Smooth muscle cell (in vitro differentiated cells): Measurements from ENCODE around the gene NAV3. TPM values are rescaled to one million over a fixed set of nuclear protein-coding genes. Genes with fewer than 3 reads are reported as not detected.

Source experiments
- DNase-seq: peaks from one replicate; lab custom pipeline; 2025; ENCODE audit not compliant: unreplicated experiment; lab: John Stamatoyannopoulos, UW
- H2AFZ ChIP-seq: fragments of 200-600 bp; sonication (generic); 2 replicates; pipeline ENCODE4 v1.6.0; 2016; ENCODE audit warnings: antibody characterized with exemption, low read depth, mild to moderate bottlenecking
- H3F3A ChIP-seq: fragments of 200-600 bp; sonication (generic); 2 replicates; pipeline ENCODE4 v1.6.0; 2017; ENCODE audit warnings: antibody characterized with exemption, low read depth
- H3K27ac ChIP-seq: fragments of 200-600 bp; sonication (generic); 2 replicates; pipeline ENCODE4 v1.5.1; 2016; ENCODE audit warnings: low read depth, mild to moderate bottlenecking
- H3K27me3 ChIP-seq: fragments of 200-600 bp; sonication (generic); 2 replicates; pipeline ENCODE4 v1.6.1; 2016; ENCODE audit warnings: low read depth, mild to moderate bottlenecking
- H3K36me3 ChIP-seq: fragments of 200-600 bp; sonication (generic); 2 replicates; pipeline ENCODE4 v1.5.1; 2016; ENCODE audit warnings: low read depth
- H3K4me1 ChIP-seq: fragments of 200-600 bp; sonication (generic); 2 replicates; pipeline ENCODE4 v1.5.1; 2016; ENCODE audit warnings: low read depth
- H3K4me2 ChIP-seq: fragments of 200-600 bp; sonication (generic); 2 replicates; pipeline ENCODE4 v1.6.0; 2016; ENCODE audit warnings: mild to moderate bottlenecking
- H3K4me3 ChIP-seq: fragments of 200-600 bp; sonication (generic); 2 replicates; pipeline ENCODE4 v1.5.1; 2016; ENCODE audit warnings: mild to moderate bottlenecking
- H3K79me2 ChIP-seq: fragments of 200-600 bp; sonication (generic); 2 replicates; pipeline ENCODE4 v1.6.0; 2016; ENCODE audit warnings: low read depth, mild to moderate bottlenecking
- H3K9ac ChIP-seq: fragments of 200-600 bp; sonication (generic); 2 replicates; pipeline ENCODE4 v1.6.0; 2016; ENCODE audit warnings: low read depth
- H3K9me3 ChIP-seq: fragments of 200-600 bp; sonication (generic); replicated peaks from 2 replicates; pipeline ENCODE4 v1.5.1; 2016; ENCODE audit warnings: low read depth
- H4K20me1 ChIP-seq: fragments of 200-600 bp; sonication (generic); 2 replicates; pipeline ENCODE4 v1.6.0; 2016; ENCODE audit warnings: low read depth
- CTCF ChIP-seq: fragments of 200-600 bp; sonication (generic); IDR thresholded peaks from 2 replicates; pipeline ENCODE4 v1.5.1; 2017; ENCODE audit warnings: borderline replicate concordance, mild to moderate bottlenecking, antibody characterized with exemption; ENCODE audit not compliant: insufficient read depth, poor library complexity, severe bottlenecking
- WGBS: methylation state at CpG from one replicate; pipeline ENCODE4 v1.1.7; 2016; ENCODE audit warnings: low lambda C conversion rate; 5-methylcytosine and 5-hydroxymethylcytosine counted together
- polyA plus RNA-seq: library from polyadenylated mRNA; unstranded; fragments of >200 nt; fragmentation: Nextera tagmentation; extraction: Ambion mirVana; gene quantifications from 2 replicates; pipeline ENCODE4 v1.2.1, GENCODE V29; 2016
- total RNA-seq: library from RNA; depleted of rRNA; stranded (reverse); fragments of >200 nt; gene quantifications from 2 replicates; pipeline ENCODE4 v1.2.3, GENCODE V29; 2014

Gene NAV3
- total and polyA plus RNA-seq, 2 experiments from 2014 or later, result 8.0 to 31.0 TPM

DNA sequence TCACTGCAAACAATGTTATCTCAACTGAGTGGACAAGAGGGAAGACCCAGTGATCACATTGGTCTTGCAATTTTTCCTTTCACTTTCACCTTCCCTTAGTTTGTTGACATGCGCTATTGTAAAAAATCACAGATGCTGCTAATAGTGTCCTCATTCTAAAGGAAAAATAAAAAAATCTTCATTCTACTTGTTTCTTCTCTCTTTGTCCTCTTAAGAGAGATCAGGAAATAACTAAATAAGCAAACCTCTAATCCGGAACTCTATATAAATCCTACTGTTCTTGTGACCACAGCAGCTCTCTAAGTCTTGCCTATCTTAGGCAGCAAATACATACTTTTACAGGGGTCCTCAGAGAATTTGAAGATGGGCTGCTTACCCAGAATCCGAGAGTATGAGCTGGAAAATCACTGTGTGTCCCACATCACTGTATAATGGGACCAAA is 257.7 kb downstream of the NAV3 start:
- peak overlapping the region; percentile 64 for H3K4me2 ChIP-seq
- H3F3A ChIP-seq, result no peaks in the 10 kb centered on the region
- H4K20me1 ChIP-seq, result no peaks in the 10 kb centered on the region
- H2AFZ ChIP-seq, result no peak overlapping the region
- H3K27ac ChIP-seq, result no peak overlapping the region
- H3K27me3 ChIP-seq, result no peaks in the 10 kb centered on the region
- H3K4me1 ChIP-seq, result peaks cover 6% of the 10 kb centered on the region
- H3K4me3 ChIP-seq, result no peak overlapping the region
- no peaks in the 10 kb centered on the region for H3K36me3 ChIP-seq
- H3K9ac ChIP-seq, result no peak overlapping the region
- 77% methylated on average over 3 of the region's 3 CpGs for WGBS
- no peaks in the 10 kb centered on the region for H3K79me2 ChIP-seq
- DNase-seq, result no peak
- TF ChIP-seq CTCF, result no peak
- no peaks in the 10 kb centered on the region for H3K9me3 ChIP-seq

GRCh38 chr12:78090266-78090665 is 259.6 kb downstream of the NAV3 start:
- Histone ChIP-seq H3K4me2 (no peak overlapping the region), H3K27ac (no peak overlapping the region), H2AFZ (no peak overlapping the region), H4K20me1 (no peaks in the 10 kb centered on the region), H3K36me3 (no peaks in the 10 kb centered on the region), H3K27me3 (no peaks in the 10 kb centered on the region), H3K4me3 (no peak overlapping the region), H3K4me1 (peaks cover 6% of the 10 kb centered on the region), H3K9ac (no peak overlapping the region), H3K79me2 (no peaks in the 10 kb centered on the region), H3F3A (no peaks in the 10 kb centered on the region), H3K9me3 (no peaks in the 10 kb centered on the region)
- no peak for DNase-seq
- TF ChIP-seq CTCF, result no peak

DNA sequence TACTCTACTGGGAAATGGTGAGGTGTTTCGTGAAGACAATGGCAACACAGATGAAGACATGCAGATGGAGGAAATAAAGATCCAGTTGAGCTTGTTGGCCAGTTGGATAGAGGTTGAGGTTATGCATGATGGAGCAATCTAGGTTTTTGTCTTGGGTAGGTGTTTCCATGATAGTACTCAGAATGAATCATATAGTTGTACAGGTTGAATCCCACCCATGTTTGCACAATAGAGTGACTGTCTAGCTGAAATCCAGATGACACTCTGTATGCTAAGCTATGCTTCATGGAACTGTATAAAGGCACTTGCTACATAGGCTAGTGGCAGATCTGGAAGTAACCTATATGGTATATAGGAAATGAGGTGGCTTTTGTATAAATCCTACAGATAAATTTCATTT is 264.9 kb downstream of the NAV3 start:
- 93% methylated on average over 1 of the region's 1 CpG for WGBS
- Histone ChIP-seq H3K9ac (no peak overlapping the region), H3K4me2 (no peak overlapping the region), H3F3A (no peaks in the 10 kb centered on the region), H3K4me1 (no peaks in the 10 kb centered on the region), H3K27ac (no peak overlapping the region), H3K9me3 (no peaks in the 10 kb centered on the region), H3K4me3 (no peak overlapping the region), H3K79me2 (no peaks in the 10 kb centered on the region), H4K20me1 (no peaks in the 10 kb centered on the region), H3K36me3 (no peaks in the 10 kb centered on the region), H2AFZ (no peak overlapping the region), H3K27me3 (no peaks in the 10 kb centered on the region)
- no peak for DNase-seq
- TF ChIP-seq CTCF, result no peak

DNA sequence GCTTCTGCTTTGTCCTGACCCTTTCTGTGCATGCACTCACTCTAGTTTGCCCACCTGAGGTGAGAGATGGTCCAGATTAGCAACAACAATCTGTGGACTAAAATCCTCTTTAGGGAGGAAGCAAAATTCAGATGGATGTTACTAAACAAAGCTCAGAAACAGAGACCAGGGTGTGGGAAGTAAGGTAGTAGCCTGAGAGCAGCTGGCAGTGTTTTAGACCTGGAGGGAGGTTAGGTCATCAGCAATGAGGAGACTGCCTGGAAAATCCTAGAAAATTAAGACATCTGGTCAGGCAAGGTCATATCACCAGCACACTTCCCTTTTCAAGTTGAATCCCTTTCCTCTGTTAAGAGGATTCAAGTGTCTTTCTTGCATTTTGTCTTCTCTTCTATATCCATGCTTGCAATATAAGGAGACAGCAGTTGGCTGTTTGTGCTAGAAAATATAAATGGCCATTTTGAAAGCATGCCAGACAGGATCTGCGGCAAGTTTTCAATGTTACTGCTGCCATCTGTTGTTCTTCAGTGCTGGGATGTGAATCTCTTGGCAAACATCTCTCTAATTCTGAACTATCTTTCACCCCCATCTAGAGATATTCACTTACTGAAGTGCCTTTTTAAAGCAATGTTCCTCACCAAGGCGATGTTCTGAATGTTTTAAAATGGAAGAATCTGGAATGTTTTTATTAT is 266.4 kb downstream of the NAV3 start:
- Histone ChIP-seq H3K9ac (no peak overlapping the region), H3F3A (no peaks in the 10 kb centered on the region), H3K4me3 (no peak overlapping the region), H3K9me3 (no peaks in the 10 kb centered on the region), H2AFZ (no peak overlapping the region), H3K27ac (no peak overlapping the region), H3K36me3 (no peaks in the 10 kb centered on the region), H3K79me2 (no peaks in the 10 kb centered on the region), H3K4me2 (no peak overlapping the region), H4K20me1 (no peaks in the 10 kb centered on the region), H3K27me3 (no peaks in the 10 kb centered on the region), H3K4me1 (no peaks in the 10 kb centered on the region)
- 89% methylated on average over 2 of the region's 2 CpGs for WGBS
- no peak for DNase-seq
- no peak for TF ChIP-seq CTCF
